NCI-H69 (cell line): ENCODE results near the gene FGR.
A peak's percentile ranks its signal among the peaks of the same experiment; 100 is the strongest.
"Not testable (repeated sequence)": the region's sequence is repeated elsewhere in the genome, so short reads cannot be mapped to it uniquely, and the experiment has no call there.

ENCODE experiments used
- DNase-seq: peaks from one replicate; lab custom pipeline; 2025; lab: John Stamatoyannopoulos, UW

Gene FGR

DNA sequence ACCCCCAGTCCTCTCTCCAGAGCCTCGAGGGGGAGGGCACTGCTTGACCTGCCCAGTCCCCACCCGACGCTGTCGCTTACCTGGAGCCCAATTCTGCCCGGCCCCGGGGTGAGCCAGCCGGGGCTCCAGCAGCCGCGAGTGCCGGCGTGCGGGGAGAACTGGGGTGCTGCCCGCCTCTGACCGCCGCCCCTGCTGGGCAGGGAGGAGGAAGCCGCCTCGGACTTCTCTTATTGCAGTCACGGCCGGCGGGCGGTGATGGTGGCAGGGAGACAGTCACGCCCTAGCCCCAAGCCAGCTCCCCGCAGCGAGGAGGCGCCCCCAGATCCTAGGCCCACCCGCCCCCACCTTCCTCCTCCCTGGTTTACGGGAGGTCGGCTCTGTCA, at the start of gene FGR:
Gene FGR, minus strand, starts transcription at position 201 of the 383 bp plus-strand sequence. CDS start 11,269 bp downstream, outside the sequence.
- DNase-seq = no peak

DNA sequence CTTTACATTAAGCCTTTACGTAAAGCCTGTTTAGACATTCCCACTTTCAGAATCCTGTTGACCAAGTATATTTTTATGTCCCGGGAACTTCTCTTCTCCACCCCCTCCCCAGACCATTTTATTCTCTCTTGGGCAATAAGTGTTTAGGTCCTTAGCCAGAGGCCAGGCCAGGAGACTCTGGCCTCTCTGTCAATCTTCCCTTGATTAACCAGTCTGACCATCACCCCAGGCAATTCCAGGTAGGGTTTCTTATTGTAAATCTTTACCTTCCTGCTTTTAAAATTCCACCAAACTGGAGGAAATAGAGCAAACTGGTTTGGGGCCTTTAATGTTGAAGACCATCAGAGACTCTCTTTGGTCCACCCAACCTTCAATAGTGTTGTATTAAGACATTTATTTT, 49.2 kb upstream of the FGR start:
- no peak for DNase-seq

DNA sequence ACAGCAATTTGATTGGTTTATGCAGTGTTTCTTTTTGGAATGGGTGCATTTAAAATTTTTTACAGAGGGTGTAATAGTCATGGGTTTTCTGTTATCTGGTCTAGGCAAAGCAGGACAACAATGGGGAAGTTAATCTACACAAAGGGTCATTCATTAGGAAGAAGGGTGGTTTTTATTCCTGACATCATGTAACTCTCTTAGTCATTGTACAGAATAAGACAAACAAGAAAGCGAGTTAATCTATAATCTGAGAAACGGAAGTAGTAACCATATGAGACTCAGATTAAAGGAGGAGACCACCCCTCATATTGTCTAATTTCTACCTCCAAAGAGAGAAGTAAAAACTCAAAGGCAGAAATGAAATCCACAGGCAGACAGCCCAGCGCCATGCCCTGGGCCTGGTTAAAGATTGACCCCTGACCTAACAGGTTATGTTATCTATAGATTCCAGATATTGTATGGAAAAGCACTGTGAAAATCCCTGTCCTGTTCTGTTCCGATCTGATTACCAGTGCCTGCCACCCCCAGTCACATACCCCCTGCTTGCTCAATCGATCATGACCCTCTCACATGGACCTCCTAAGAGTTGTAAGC, 47.5 kb upstream of the FGR start:
- DNase-seq = no peak

DNA sequence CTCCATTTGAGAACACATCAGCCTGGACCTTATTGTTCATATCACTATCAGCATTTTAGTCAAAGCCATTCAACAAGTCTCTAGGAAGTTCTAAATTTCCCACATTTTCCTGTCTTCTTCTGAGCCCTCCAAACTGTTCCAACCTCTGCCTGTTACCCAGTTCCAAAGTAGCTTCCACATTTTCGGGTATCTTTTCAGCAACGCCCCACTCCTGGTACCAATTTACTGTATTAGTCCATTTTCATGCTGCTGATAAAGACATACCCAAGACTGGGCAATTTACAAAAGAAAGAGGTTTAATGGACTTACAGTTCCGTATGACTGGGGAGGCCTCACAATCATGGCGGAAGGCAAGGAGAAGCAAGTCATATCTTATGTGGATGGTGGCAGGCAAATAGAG, 46.6 kb upstream of the FGR start:
- DNase-seq = not testable (repeated sequence)

DNA sequence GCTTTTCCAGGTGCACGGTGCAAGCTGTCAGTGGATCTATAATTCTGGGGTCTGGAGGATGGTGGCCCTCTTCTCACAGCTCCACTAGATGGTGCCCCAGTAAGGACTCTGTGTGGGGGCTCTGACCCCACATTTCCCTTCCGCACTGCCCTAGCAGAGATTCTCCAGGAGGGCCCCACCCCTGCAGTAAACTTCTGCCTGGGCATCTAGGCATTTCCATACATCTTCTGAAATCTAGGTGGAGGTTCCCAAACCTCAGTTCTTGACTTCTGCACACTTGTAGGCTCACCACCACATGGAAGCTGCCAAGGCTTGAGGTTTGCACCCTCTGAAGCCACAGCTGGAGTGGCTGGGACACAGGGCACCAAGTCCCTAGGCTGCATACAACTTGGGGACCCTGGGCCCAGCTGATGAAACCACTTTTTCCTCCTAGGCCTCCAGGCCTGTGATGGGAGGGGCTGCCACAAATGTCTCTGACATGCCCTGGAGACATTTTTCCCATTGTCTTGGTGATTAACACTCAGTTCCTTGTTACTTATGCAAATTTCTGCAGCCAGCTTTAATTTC, 45.3 kb upstream of the FGR start:
- not testable (repeated sequence) for DNase-seq

DNA sequence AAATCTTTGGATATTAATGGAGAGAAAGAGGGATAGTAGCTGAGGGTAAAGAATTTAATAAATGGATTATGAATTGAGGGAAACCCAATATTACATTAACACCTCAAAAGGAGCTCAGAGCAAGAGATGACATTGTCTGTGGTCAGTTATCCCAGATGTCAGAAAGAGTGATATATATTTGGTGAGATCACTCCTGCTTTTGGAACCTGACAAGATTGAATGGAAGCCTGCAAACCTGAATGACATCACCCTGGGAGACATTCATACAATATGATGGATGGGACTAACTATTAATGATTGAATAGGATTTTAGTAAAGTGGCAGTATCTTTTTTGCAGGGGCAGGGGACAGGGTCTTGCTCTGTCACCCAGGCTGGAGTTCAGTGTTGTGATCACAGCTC, 43.8 kb upstream of the FGR start:
- DNase-seq = no peak

DNA sequence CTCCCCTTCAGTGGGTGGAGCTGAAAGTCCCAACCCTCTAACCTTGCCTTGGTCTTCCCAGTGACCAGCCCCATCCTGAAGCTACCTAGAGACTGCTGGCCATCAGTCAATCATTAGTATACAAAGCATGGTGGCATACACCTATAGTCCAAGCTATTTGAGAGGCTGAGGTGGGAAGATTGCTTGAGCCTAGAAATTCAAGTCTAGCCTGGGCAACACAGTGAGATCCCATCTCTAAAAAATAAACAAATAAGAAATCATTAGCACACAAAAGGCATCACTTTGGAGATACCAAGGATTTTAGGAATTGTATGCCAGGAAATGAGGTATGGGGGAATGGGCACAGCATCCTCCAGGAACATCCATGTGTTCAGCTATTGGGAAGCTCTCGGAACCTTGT, 41.4 kb upstream of the FGR start:
- no peak for DNase-seq

DNA sequence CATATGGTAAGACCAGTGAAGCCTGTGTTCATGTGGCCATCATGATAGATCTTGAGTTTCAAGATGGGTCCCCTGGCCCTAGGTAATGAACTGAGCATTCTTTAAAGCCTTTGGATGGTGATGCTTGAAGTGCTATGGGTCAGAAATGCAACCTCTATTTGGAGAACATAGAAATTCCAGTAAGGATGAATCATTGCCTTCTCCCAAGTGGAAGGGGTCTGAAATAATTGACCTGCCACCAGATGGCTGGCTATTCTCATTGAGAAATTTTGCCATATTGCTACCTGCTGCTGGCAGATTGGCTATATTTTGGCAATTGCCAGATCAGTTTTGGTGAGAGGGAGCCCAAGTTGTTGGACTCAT, 37.7 kb upstream of the FGR start:
- peak; percentile 43 for DNase-seq

DNA sequence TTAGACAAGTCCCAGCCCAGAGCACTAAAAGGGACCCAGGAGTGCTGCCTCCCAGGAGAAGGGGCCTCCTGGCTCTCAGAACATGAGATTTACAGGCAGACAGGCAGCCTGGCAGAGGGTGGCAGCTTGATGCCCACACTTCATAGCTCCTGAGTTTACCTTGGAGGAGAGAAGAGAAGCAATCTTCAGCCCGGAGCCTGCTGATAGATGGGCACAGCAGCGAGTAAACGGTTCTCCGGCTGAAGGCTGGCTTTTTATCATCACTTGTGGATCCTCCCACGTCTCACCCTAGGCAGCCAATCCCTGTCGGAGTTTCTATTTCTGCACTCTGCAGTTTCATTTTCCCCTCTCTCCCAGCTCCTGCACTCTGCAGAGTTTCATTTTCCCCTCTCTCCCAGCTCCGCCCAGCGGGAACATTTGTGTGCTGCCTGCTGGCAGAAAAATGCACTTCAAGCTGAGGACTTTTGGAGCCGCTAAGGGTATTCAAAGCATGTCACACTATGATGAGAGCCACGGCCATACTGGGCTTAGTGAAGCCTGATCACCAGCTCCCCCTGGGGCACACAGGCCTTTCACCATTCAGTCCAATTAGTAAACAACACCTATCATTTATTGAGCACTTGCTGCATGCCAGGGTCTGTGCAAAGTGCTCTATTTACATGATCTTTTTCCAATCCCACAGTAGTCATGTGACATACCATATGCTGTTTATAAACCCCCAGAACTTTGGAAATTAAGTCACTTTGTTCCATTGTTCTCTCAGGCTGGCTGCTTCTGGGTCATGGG, 37.2 kb upstream of the FGR start, which contains the start of gene IFI6:
Gene IFI6, minus strand, starts transcription at position 229 of the 786 bp plus-strand sequence. CDS start 2,878 bp downstream, outside the sequence.
- DNase-seq = peak; percentile 93

DNA sequence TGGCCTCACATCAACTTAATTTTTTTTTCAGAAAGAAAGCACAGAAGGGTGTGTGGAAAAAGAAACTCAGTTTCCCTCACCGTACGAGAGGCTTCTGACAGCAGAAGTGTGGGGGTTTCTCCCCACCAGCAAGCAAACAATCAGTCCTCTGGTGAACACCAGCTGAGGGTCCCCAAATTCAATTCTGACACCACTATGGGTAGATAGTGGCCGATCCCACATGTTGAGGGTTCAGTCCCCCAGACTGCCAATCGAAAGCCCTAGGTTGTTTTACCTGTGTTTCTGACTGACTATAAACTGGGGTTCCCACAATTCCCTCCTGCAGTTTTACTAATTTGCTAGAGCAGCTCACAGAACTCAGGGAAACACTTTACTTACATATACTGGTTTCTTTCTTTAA, 34.9 kb upstream of the FGR start:
- DNase-seq = no peak

DNA sequence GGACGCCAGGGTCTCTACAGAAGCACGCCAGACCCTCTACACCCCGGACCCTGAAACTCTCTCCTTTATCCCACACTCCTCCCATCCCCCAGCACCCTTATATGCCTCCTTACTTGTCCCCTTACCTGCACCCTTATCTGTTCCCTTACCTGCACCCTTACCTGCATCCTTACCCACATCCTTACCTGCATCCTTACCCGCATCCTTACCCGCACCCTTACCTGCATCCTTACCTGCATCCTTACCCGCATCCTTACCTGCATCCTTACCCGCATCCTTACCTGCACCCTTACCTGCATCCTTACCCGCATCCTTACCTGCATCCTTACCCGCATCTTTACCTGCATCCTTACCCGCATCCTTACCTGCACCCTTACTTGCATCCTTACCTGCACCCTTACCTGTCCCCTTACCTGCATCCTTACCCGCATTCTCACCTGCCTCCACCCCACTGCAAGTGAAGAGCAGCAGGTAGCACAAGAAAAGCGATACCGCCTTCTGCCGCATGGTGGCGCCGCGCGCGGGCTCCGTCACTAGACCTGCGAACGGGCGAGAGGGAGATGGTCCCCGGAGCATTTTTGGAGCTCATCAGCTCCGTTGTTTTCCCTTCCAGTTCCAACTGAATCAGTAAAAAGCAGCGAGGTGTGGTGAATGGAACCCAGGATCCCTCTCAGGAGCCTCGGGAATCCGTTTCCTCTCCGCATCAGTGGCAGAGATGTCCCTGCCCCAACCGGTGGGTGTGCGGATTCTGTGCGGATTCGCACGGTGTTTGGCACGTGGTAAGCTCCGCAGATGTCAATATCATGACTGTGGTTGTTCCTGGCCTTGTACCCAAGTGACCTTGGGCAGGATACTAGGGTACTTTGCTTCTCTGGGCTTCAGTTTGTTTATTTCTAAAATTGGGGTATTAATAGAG, 34.1 kb upstream of the FGR start:
- peak; percentile 64 for DNase-seq

DNA sequence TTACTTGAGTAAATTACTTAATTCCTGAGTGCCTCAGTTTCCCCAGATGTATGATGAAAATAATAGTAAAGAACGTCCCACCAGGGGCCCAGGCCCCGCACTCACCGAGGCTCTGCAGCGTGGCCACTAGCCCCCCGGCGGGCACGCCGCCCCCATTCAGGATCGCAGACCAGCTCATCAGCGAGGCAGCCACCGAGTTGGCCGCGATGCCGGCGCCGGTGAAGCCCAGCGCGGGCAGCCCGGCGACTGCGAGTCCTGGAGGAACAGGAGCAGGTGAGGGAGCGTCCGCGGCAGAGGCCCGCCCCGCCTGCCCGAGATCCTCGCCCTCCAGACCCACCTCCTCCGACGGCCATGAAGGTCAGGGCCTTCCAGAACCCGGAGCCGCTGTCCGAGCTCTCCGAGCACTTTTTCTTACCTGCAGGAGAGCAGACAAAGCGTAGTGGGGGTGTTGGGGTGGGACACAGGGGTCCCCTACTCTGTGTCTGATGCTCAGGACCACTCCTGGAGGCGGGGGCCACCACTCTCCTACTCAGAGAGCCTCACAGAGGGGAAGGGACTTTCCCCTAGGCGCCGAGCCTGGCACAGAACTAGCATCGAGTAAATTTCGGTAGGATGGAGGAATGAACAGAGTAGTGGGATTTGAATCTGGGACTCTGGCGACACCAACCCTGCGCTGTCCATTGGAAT, 33.3 kb upstream of the FGR start:
- no peak for DNase-seq

DNA sequence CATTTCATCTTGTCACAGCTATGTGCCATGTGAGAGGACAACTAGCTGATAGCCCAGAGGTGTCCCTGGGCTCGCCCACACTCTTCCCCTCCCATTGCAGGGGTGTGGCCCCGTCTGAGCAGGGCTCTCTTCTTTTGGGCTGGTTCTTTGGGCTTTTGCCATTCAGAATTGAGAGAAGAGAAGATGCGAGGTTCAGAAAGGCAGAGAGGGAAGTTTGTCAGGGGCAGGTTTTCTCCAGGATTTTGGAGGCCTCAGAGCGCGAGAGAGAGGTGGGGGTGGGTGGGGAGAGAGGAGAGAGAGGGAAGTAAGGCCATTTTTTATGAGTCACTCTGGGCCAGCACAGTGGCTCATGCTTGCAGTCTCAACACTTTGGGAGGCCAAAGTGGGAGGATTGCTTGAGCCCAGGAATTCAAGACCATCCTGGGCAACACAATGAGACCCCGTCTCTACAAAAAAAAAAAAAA, 31.8 kb upstream of the FGR start:
- no peak for DNase-seq

DNA sequence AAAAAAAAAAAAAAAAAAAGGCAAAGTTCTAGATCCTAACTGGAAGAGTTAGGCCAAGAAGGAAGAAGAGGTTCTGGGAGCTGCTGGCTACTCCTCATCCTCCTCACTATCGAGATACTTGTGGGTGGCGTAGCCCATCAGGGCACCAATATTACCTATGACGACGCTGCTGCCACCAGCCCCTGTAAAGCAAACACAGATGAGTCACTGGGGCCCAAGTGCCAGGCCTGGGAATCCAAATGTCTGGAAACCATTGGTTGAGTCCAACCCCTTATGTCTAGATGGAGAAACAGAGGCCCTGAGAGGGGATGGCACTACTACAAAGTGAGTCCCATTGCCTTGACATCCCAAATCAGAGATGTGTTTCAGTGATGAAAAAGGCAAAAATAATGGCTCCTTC, 31.3 kb upstream of the FGR start:
- DNase-seq = no peak

DNA sequence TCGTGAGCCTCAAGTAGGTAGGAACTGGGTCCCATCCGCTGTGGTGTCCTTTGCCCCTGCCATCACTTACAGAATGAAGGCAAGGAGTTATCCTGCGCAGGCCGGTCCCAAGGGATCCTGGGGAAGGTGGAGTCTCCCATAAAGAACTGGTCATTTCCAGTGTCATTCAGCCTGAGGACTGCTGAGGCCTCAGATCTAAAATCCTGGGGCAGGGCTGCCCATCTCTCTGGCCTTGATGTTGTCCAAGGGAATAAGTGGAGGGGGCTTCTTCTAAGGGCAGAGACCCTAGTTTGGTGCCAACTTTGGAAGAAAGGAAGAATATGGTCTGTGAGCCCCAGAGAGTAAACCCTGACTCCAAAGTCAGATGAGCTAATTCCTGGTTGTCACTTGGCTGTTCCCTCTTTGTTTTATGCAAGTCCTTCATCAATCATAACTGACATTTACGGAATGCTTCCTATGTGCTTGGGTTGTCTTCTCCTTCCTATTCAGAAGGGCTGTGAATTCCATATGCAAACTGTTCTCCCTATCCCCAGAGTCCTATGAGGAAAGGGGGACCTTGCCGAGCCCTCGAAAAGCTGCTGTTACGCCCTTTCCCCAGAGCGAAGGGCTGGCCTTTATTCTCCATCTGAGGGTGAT, 30.1 kb upstream of the FGR start:
- no peak for DNase-seq

DNA sequence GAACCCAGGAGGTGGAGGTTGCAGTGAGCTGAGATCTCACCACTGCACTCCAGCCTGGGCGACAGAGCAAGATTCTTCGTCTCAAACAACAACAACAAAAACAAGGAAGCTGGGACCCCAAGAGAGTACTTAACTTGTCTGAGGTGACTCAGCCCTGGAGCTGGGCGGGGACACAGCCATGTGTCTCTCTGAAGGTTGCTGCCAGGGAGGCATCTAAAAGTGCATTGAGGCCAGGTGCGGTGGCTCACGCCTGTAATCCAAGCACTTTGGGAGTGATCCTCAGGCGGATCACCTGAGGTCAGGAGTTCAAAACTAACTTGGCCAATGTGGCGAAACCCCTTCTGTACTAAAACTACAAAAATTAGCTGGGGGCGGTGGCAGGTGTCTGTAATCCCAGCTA, 29.3 kb upstream of the FGR start:
- DNase-seq = peak; percentile 16

DNA sequence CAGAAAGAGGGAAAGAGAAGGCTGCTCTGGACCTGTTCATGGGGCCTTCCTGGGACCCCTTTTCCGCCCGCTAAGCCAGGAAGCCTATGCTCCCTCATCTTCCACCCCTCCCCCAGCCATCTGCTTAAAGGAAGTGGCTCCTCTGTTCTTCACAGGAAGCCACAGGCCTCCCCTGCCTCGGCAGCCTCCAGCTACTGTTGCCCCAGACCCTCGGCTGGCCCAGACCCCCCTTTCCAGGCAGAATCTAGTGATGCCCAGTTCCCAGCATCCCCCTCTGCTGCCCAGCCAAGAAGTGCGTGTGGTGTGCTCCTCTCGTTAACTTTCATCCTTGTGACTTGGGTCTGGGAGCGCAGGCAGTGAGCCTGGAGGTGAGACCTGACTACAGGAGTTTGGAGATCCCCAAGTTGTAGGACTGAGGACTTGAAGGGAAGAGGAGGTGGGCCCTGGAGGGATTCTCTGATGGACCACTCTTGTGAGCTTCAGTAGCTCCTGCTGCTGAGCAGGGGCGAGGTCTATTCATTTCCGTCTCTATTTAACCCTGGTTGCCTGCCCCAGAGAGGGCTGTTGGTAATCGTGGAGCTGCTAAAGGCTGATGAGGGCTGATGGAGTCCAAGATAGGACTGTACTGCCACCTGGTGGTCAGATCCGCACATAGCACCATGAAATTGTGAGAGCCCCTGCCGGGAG, 27.9 kb upstream of the FGR start:
- DNase-seq = peak; percentile 69

DNA sequence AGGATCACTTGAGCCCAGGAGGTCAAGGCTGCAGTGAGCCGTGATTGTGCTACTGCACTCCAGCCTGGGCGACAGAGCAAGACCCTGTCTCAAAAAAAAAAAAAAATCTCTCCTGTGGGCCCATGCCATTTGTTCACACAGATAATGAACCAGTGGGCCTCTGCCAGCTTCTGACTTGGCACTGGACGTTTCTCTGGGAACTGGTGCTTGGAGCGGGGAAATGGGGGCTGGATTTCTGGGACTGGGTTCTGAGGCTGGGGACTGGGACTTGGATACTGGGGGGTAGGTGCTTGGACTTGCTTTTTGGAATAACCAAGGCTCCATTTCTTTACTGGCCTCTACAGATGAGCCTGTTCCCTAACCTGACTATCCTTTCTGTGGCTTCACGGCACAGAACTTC, 27.3 kb upstream of the FGR start:
- DNase-seq = no peak

DNA sequence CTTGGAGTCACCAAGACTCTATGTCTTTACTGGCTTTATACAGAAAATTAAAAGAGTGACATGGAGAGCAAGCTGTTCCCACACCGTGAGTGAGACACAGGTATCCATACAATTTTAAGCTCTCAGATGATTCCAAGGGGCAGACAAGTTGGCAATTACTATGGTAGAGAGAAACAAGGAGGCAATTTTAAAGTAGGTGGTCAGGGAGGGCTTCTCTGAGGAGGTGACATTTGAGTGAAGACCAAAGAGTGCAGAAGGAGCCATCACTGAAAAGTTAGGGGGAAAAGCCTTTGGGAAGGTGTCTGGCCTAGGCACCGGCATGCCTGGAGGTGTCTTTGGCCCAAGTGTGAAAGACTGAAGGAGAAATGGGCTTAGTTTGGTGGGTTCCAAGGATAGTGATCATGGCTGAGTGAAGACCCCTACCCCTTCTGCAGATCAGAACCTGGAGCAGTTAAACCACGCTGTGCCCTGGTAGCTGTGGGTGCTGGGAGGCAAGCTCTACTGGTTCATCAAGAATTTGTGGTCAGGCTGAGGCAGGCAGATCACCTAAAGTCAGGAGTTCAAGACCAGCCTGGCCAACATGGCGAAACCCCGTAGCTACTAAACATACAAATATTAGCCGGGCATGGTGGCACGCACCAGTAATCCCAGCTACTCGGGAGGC, 26.6 kb upstream of the FGR start:
- DNase-seq = no peak

DNA sequence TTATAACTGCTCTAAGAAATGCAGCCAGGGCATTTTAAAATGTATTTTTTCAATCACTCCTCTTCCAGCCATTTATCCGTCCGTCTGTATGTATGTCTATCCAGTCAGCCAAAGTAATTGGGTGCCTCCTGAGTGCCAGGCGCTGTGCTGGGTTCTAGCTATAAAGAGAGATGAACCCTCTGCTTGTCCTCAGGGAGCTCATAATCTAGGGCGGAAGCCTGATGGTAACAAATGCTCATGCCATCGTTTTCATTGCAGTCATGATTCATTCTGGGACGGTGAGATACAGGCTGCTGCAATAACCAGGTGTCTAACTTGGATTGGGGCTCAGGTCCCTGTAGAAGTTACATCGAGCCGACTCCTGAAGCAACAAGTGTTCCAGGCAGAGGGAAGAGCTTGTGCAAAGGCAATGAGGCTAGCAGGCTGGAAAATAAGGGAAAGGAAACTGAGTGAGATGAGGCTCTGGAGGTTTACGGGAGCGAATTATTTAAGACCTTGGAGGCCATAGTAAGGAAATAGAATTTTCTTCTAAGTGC, 25.4 kb upstream of the FGR start:
- no peak for DNase-seq
